Stomach (tissue), 4 donors: ENCODE data around the gene DUSP11.

Experiments
- CTCF ChIP-seq, 7 experiments: fragments of 450-650 bp in 4 of 7; fragments of 200-600 bp in 3 of 7; sonication (generic) in 3 of 7; IDR thresholded peaks; one replicate each; pipeline ENCODE4 v1.5.1; 2016 to 2019; ENCODE audit warnings: antibody characterized with exemption in 7 of 7, control low read depth in 2 of 7, mild to moderate bottlenecking in 1 of 7
- EP300 ChIP-seq: sonication (generic); formaldehyde crosslinking; IDR thresholded peaks from one replicate; pipeline ENCODE4 v1.6.1; 2017; ENCODE audit warnings: antibody characterized with exemption
- POLR2A ChIP-seq, 4 donors: fragments of 450-650 bp; IDR thresholded peaks; one replicate each; pipeline ENCODE4 v1.6.1; 2016; ENCODE audit warnings: antibody characterized with exemption in 4 of 4, control low read depth in 2 of 4, mild to moderate bottlenecking in 1 of 4, moderate library complexity in 1 of 4

GRCh38 chr2:73766349-73766748, 13.6 kb downstream of the DUSP11 start:
- TF ChIP-seq CTCF (IDR thresholded peaks at IDR 0.05): no peak
- no peak for TF ChIP-seq EP300
- TF ChIP-seq POLR2A (IDR thresholded peaks at IDR 0.05): no peak
